ENCODE data around the gene ARL6IP5. TPM values are rescaled to one million over a fixed set of nuclear protein-coding genes. Genes with fewer than 3 reads are reported as not detected.

Gene ARL6IP5
- total RNA-seq, 4 donors from 2014 or later = 100 to 142 (median 110) TPM

GRCh38 chr3:69095636-69096035, 10.9 kb downstream of the ARL6IP5 start:
- H3K27me3 ChIP-seq = no peaks in the 10 kb centered on the region
- intact Hi-C loops (cut with DNase I) = no loop called here
- peaks cover 0 to 8% (median 3%) of the 10 kb centered on the region in 4 donors for H3K36me3 ChIP-seq
- 72% methylated on average over 5 of the region's 5 CpGs for WGBS
- no peak for DNase-seq (ENCODE audit: extremely low spot score)
- no peaks in the 10 kb centered on the region for H3K9me3 ChIP-seq
- TF ChIP-seq POLR2AphosphoS5 (IDR thresholded peaks at IDR 0.05) = no peak
- no peak for TF ChIP-seq EP300 (IDR thresholded peaks at IDR 0.05)
- TF ChIP-seq POLR2A (IDR thresholded peaks at IDR 0.05; ENCODE audit: low read depth) = no peak
- TF ChIP-seq CTCF (IDR thresholded peaks at IDR 0.05) = no peak
- H3K4me1 ChIP-seq = peaks cover 70 to 96% (median 93%) of the 10 kb centered on the region in 4 donors
- no peak overlapping the region for H3K4me3 ChIP-seq
- peak overlapping the region; percentile 58 to 95 (median 76) for H3K27ac ChIP-seq (replicated peaks in 1 of 4)

- Histone ChIP-seq H3K27ac (replicated peaks in 1 of 4) (peak overlapping the region; percentile 58 to 95 (median 76)), H3K36me3 (peaks cover 0 to 8% (median 0%) of the 10 kb centered on the region in 4 donors), H3K4me3 (no peak overlapping the region), H3K9me3 (no peaks in the 10 kb centered on the region), H3K27me3 (no peaks in the 10 kb centered on the region), H3K4me1 (peaks cover 63 to 94% (median 91%) of the 10 kb centered on the region in 4 donors)
- WGBS = 75% methylated on average over 5 of the region's 5 CpGs
- no peak for TF ChIP-seq POLR2A (IDR thresholded peaks at IDR 0.05; ENCODE audit: low read depth)
- TF ChIP-seq EP300 (IDR thresholded peaks at IDR 0.05) = no peak
- no peak for TF ChIP-seq CTCF (IDR thresholded peaks at IDR 0.05)
- TF ChIP-seq POLR2AphosphoS5 (IDR thresholded peaks at IDR 0.05) = no peak
- intact Hi-C loops (cut with DNase I) = no loop called here
- no peak for DNase-seq (ENCODE audit: extremely low spot score)
Measured at GRCh38 chr3:69096299-69096698, 11.6 kb downstream of the ARL6IP5 start.

- H3K27ac ChIP-seq (replicated peaks in 1 of 4) = peak overlapping the region in 2 of 4 donors; percentile 60 to 95
- H3K36me3 ChIP-seq = peaks cover 5 to 19% (median 9%) of the 10 kb centered on the region in 4 donors
- H3K4me1 ChIP-seq = peaks cover 52 to 82% (median 80%) of the 10 kb centered on the region in 4 donors
- intact Hi-C loops (cut with DNase I) = no loop called here
- no peak for DNase-seq (ENCODE audit: extremely low spot score)
- no peaks in the 10 kb centered on the region for H3K27me3 ChIP-seq
- H3K9me3 ChIP-seq = no peaks in the 10 kb centered on the region
- WGBS = 86% methylated on average over 9 of the region's 9 CpGs
- H3K4me3 ChIP-seq = no peak overlapping the region
- TF ChIP-seq POLR2AphosphoS5 (IDR thresholded peaks at IDR 0.05) (no peak), CTCF (IDR thresholded peaks at IDR 0.05) (no peak), EP300 (IDR thresholded peaks at IDR 0.05) (no peak)
Measured at GRCh38 chr3:69097407-69098086, 12.8 kb downstream of the ARL6IP5 start.

GRCh38 chr3:69099576-69099975, 14.8 kb downstream of the ARL6IP5 start:
- intact Hi-C loops (cut with DNase I) = no loop called here
- Histone ChIP-seq H3K36me3 (peaks cover 8 to 39% (median 28%) of the 10 kb centered on the region in 4 donors), H3K27me3 (no peaks in the 10 kb centered on the region), H3K4me1 (peaks cover 44 to 68% (median 67%) of the 10 kb centered on the region in 4 donors), H3K27ac (replicated peaks in 1 of 4) (no peak overlapping the region), H3K4me3 (no peak overlapping the region), H3K9me3 (no peaks in the 10 kb centered on the region)
- TF ChIP-seq POLR2AphosphoS5 (IDR thresholded peaks at IDR 0.05) (no peak), EP300 (IDR thresholded peaks at IDR 0.05) (no peak), POLR2A (IDR thresholded peaks at IDR 0.05; ENCODE audit: low read depth) (no peak), CTCF (IDR thresholded peaks at IDR 0.05) (no peak)
- DNase-seq (ENCODE audit: extremely low spot score) = no peak
- 81% methylated on average over 4 of the region's 4 CpGs for WGBS

Measured in esophagus muscularis mucosa (tissue), 4 donors.